ENCODE results near the gene CDH4.

Gene CDH4

GRCh38 chr20:61288331-61288784 is 36.3 kb downstream of the CDH4 start:
- H3K4me3 ChIP-seq (replicated peaks in 1 of 2; ENCODE audit: low read depth in 2 of 2, low read length in 2 of 2) = no peak overlapping the region
- TF ChIP-seq CTCF (IDR thresholded peaks at IDR 0.05; ENCODE audit: low read depth, low read length) = no peak
- DNase-seq (ENCODE audit: low read depth in 2 of 2) = no peak

GRCh38 chr20:61289166-61289565 is 37.1 kb downstream of the CDH4 start:
- no peak for DNase-seq (ENCODE audit: low read depth in 2 of 2)
- TF ChIP-seq CTCF (IDR thresholded peaks at IDR 0.05; ENCODE audit: low read depth, low read length) = no peak
- no peak overlapping the region for H3K4me3 ChIP-seq (replicated peaks in 1 of 2; ENCODE audit: low read depth in 2 of 2, low read length in 2 of 2)

GRCh38 chr20:61290721-61291120 is 38.7 kb downstream of the CDH4 start:
- no peak for TF ChIP-seq CTCF (IDR thresholded peaks at IDR 0.05; ENCODE audit: low read depth, low read length)
- DNase-seq (ENCODE audit: low read depth in 2 of 2) = no peak
- no peak overlapping the region for H3K4me3 ChIP-seq (replicated peaks in 1 of 2; ENCODE audit: low read depth in 2 of 2, low read length in 2 of 2)

GRCh38 chr20:61291166-61291829 is 39.2 kb downstream of the CDH4 start:
- H3K4me3 ChIP-seq (replicated peaks in 1 of 2; ENCODE audit: low read depth in 2 of 2, low read length in 2 of 2) = no peak overlapping the region
- TF ChIP-seq CTCF (IDR thresholded peaks at IDR 0.05; ENCODE audit: low read depth, low read length) = no peak
- no peak for DNase-seq (ENCODE audit: low read depth in 2 of 2)

- no peak overlapping the region for H3K4me3 ChIP-seq (replicated peaks in 1 of 2; ENCODE audit: low read depth in 2 of 2, low read length in 2 of 2)
- no peak for TF ChIP-seq CTCF (IDR thresholded peaks at IDR 0.05; ENCODE audit: low read depth, low read length)
- DNase-seq (ENCODE audit: low read depth in 2 of 2) = no peak
These were observed 40.3 kb downstream of the CDH4 start for GRCh38 chr20:61292391-61292790.

- H3K4me3 ChIP-seq (replicated peaks in 1 of 2; ENCODE audit: low read depth in 2 of 2, low read length in 2 of 2) = no peak overlapping the region
- no peak for TF ChIP-seq CTCF (IDR thresholded peaks at IDR 0.05; ENCODE audit: low read depth, low read length)
- no peak for DNase-seq (ENCODE audit: low read depth in 2 of 2)
These were observed 41.0 kb downstream of the CDH4 start for GRCh38 chr20:61292821-61293612.
